HepG2 (cell line): ENCODE measurements around the gene SMG5. TPM values are rescaled to one million over a fixed set of nuclear protein-coding genes. Genes with fewer than 3 reads are reported as not detected.

ENCODE experiments used
- ATAC-seq: fragments of 200-7000 bp; cut with Tn5 transposase; 3 replicates; pipeline ENCODE4 v1.9.1; 2020; ENCODE audit warnings: mild to moderate bottlenecking, moderate library complexity
- BruUV-seq: library from RNA; stranded (reverse); fragments of 400-500 nt; replicated peaks from 2 replicates; lab custom pipeline; 2021; lab: Mats Ljungman, UMichigan
- CTCF ChIA-PET: fragments of 300-600 bp; formaldehyde crosslinking; extraction: SDS; loops from one replicate; lab custom pipeline; 2021; ENCODE audit warnings: low total read pairs, inconsistent platforms, low intra/inter-chr PET ratio; lab: Yijun Ruan, JAX
- POLR2A ChIA-PET: fragments of 350-600 bp; sonication (Branson Sonifier 250); formaldehyde crosslinking; loops from one replicate; lab custom pipeline; 2020; ENCODE audit warnings: antibody characterized with exemption, inconsistent platforms; lab: Yijun Ruan, JAX
- DNase-seq: peaks from one replicate; pipeline ENCODE4 v3.0.0-alpha.2; 2015; ENCODE audit warnings: low spot score
- FAIRE-seq: peaks from 3 replicates; lab custom pipeline; 2011; peaks lifted over from hg19 to GRCh38; lab: Jason Lieb, UNC
- H2AFZ ChIP-seq: one replicate; pipeline ENCODE4 v1.6.1; 2011; ENCODE audit warnings: low read length, inconsistent platforms
- H3K27ac ChIP-seq: fragments of 300-600 bp; 3 replicates; pipeline ENCODE4 v1.8.0; 2011; ENCODE audit warnings: mixed run types, mild to moderate bottlenecking, mixed read lengths, low read length, inconsistent platforms; ENCODE audit not compliant: insufficient read depth; ENCODE audit errors: extremely low read length
- H3K27me3 ChIP-seq, 2 experiments: fragments of 200-600 bp in 1 of 2; 2 replicates in 1 of 2; 3 replicates in 1 of 2; pipeline versions ENCODE4 v1.6.0 to v1.8.0; 2011; ENCODE audit warnings: low read length in 2 of 2, mild to moderate bottlenecking in 2 of 2, moderate library complexity in 2 of 2, inconsistent platforms in 1 of 2; ENCODE audit not compliant: insufficient read depth in 2 of 2, control insufficient read depth in 1 of 2
- H3K36me3 ChIP-seq, 2 experiments: fragments of 200-600 bp in 1 of 2; replicated peaks in 1 of 2; 2 replicates in 1 of 2; 3 replicates in 1 of 2; pipeline versions ENCODE4 v1.5.1 to v1.8.0; 2011; ENCODE audit warnings: low read length in 2 of 2, inconsistent platforms in 1 of 2; ENCODE audit not compliant: insufficient read depth in 2 of 2, control insufficient read depth in 1 of 2
- H3K4me1 ChIP-seq: 2 replicates; pipeline ENCODE4 v1.5.1; 2012; ENCODE audit warnings: low read length, inconsistent platforms; ENCODE audit not compliant: insufficient read depth
- H3K4me2 ChIP-seq: 2 replicates; pipeline ENCODE4 v1.6.0; 2011; ENCODE audit warnings: low read depth, low read length, inconsistent platforms
- H3K4me3 ChIP-seq, 3 experiments: fragments of 200-600 bp in 1 of 3; sonication (generic), shearing (Covaris generic) in 1 of 3; replicated peaks in 1 of 3; 2 replicates each; pipeline ENCODE4 v1.5.1; 2011 to 2016; ENCODE audit warnings: low read length in 3 of 3, inconsistent platforms in 2 of 3, low read depth in 2 of 3, mild to moderate bottlenecking in 2 of 3, control low read depth in 1 of 3, mixed read lengths in 1 of 3; ENCODE audit not compliant: insufficient read depth in 1 of 3
- H3K79me2 ChIP-seq: one replicate; pipeline ENCODE4 v1.6.1; 2011; ENCODE audit warnings: low read length, inconsistent platforms; ENCODE audit not compliant: insufficient read depth
- H3K9ac ChIP-seq: 2 replicates; pipeline ENCODE4 v1.6.0; 2011; ENCODE audit warnings: mild to moderate bottlenecking, low read depth, low read length, inconsistent platforms; ENCODE audit not compliant: insufficient read depth
- H3K9me3 ChIP-seq: 2 replicates; pipeline ENCODE4 v1.5.1; 2012; ENCODE audit warnings: mild to moderate bottlenecking, low read length
- H4K20me1 ChIP-seq: 2 replicates; pipeline ENCODE4 v1.6.0; 2011; ENCODE audit warnings: inconsistent platforms, mild to moderate bottlenecking, low read length, moderate library complexity; ENCODE audit not compliant: insufficient read depth
- E2F2 ChIP-seq: sonication (generic); formaldehyde crosslinking; IDR thresholded peaks from 2 replicates; pipeline ENCODE4 v1.4.0; 2020; ENCODE audit warnings: missing genetic modification reagents, borderline replicate concordance
- HNRNPLL ChIP-seq: fragments of 200-400 bp; formaldehyde crosslinking; IDR thresholded peaks from 2 replicates; pipeline ENCODE4 v1.6.1; 2017; ENCODE audit warnings: mild to moderate bottlenecking, low read depth, low read length; ENCODE audit not compliant: poor library complexity, severe bottlenecking
- MATR3 ChIP-seq: sonication (generic); formaldehyde crosslinking; IDR thresholded peaks from 2 replicates; pipeline ENCODE4 v1.4.0; 2020; ENCODE audit warnings: missing genetic modification reagents
- NFE2L1 ChIP-seq: sonication (generic); formaldehyde crosslinking; IDR thresholded peaks from 2 replicates; pipeline ENCODE4 v1.4.0; 2020; ENCODE audit warnings: missing genetic modification reagents, mild to moderate bottlenecking, borderline replicate concordance
- RFX5 ChIP-seq: IDR thresholded peaks from 2 replicates; pipeline ENCODE4 v1.6.1; 2011; ENCODE audit warnings: low read depth, low read length, improper control_type of control experiment
- RXRA ChIP-seq: sonication (generic); formaldehyde crosslinking; IDR thresholded peaks from 2 replicates; pipeline ENCODE4 v1.5.1; 2020; ENCODE audit warnings: missing genetic modification reagents
- SSRP1 ChIP-seq: IDR thresholded peaks from 2 replicates; pipeline ENCODE4 v1.6.1; 2016; ENCODE audit warnings: control low read depth
- TAF15 ChIP-seq: fragments of 200-400 bp; formaldehyde crosslinking; IDR thresholded peaks from one replicate; pipeline ENCODE4 v1.6.1; 2018; ENCODE audit warnings: mild to moderate bottlenecking, low read depth, low read length; ENCODE audit not compliant: poor library complexity, severe bottlenecking
- TARDBP ChIP-seq: sonication (generic); formaldehyde crosslinking; IDR thresholded peaks from 2 replicates; pipeline ENCODE4 v1.8.0; 2022; ENCODE audit warnings: mild to moderate bottlenecking, missing genetic modification reagents
- TCF7L2 ChIP-seq: IDR thresholded peaks from 2 replicates; pipeline ENCODE4 v1.6.1; 2011; ENCODE audit warnings: mild to moderate bottlenecking, low read depth, low read length, moderate library complexity
- THRA ChIP-seq: sonication (generic); formaldehyde crosslinking; IDR thresholded peaks from 2 replicates; pipeline ENCODE4 v1.4.0; 2020; ENCODE audit warnings: missing genetic modification reagents, borderline replicate concordance
- TOE1 ChIP-seq: sonication (generic); formaldehyde crosslinking; IDR thresholded peaks from 2 replicates; pipeline ENCODE4 v1.4.0; 2020; ENCODE audit warnings: mild to moderate bottlenecking, missing genetic modification reagents
- ZGPAT ChIP-seq: IDR thresholded peaks from 2 replicates; pipeline ENCODE4 v1.6.1; 2016; ENCODE audit warnings: mild to moderate bottlenecking
- ZNF121 ChIP-seq: sonication (generic); formaldehyde crosslinking; IDR thresholded peaks from 2 replicates; pipeline ENCODE4 v1.5.0; 2020; ENCODE audit warnings: mild to moderate bottlenecking, missing genetic modification reagents
- ZNF382 ChIP-seq: sonication (generic); formaldehyde crosslinking; IDR thresholded peaks from 2 replicates; pipeline ENCODE4 v1.5.0; 2020; ENCODE audit warnings: missing genetic modification reagents, mild to moderate bottlenecking, borderline replicate concordance
- ZNF720 ChIP-seq: sonication (generic); formaldehyde crosslinking; IDR thresholded peaks from 2 replicates; pipeline ENCODE4 v1.4.0; 2020; ENCODE audit warnings: missing genetic modification reagents
- ZNF740 ChIP-seq: sonication (generic); formaldehyde crosslinking; IDR thresholded peaks from 2 replicates; pipeline ENCODE4 v1.4.0; 2020; ENCODE audit warnings: missing genetic modification reagents
- WGBS: methylation state at CpG from one replicate; pipeline ENCODE4 v1.1.6; 2017; ENCODE audit warnings: low lambda C conversion rate; 5-methylcytosine and 5-hydroxymethylcytosine counted together
- in situ Hi-C: cut with HindIII; loops from 2 replicates; pipeline ENCODE4 v1.10.0; 2017; ENCODE audit warnings: low pct_unique_long_range_greater_than_20kb; ENCODE audit not compliant: extremely low pct_ligation_motif_present
- intact Hi-C: fragments of 100-400 bp; cut with micrococcal nuclease; formaldehyde crosslinking; loops from one replicate; pipeline ENCODE4 v1.10.0; 2022; ENCODE audit not compliant: unreplicated experiment
- polyA plus RNA-seq, 8 experiments: library from polyadenylated mRNA; depleted of rRNA in 3 of 8; stranded (reverse) in 7 of 8; unstranded in 1 of 8; fragments of >200 nt; fragmentation: Illumina TruSeq in 4 of 8; extraction: Trizol in 4 of 8; gene quantifications; 2 replicates each; pipeline versions ENCODE4 v1.2.1 to v1.2.3, GENCODE V29; 2011 to 2016; ENCODE audit warnings: low read depth in 4 of 8, missing spikeins in 1 of 8, mixed read lengths in 1 of 8; ENCODE audit not compliant: insufficient read depth in 1 of 8
- total RNA-seq, 5 experiments: library from RNA; depleted of rRNA; stranded (reverse); fragments of >200 nt; fragmentation: Illumina TruSeq; extraction: Trizol; gene quantifications; 2 replicates each; pipeline ENCODE4 v1.2.3, GENCODE V29; 2016; ENCODE audit warnings: low read depth in 1 of 5

The SMG5 gene
- total and polyA plus RNA-seq, 2 of the 13 experiments (the other 11 are each of a cell fraction or from before 2014, with no cell fraction given): 50.5 to 84.0 TPM

GRCh38 chr1:156308078-156308477, 25.5 kb upstream of the SMG5 start (continued):
- TF ChIP-seq ZGPAT (no peak), RXRA (CRISPR knock-in tag) (no peak), TCF7L2 (no peak), E2F2 (CRISPR knock-in tag) (no peak), ZNF121 (CRISPR knock-in tag) (no peak), HNRNPLL (no peak)

GRCh38 chr1:156305215-156305614, 22.6 kb upstream of the SMG5 start:
- intact Hi-C loops (no loop called here), in situ Hi-C loops (no loop called here)
- H3K9ac ChIP-seq: no peak overlapping the region
- POLR2A ChIA-PET: interaction anchor here (1.1 kb wide), 1 partner anchor 9 kb away, joined by 3 read pairs; no protein-coding TSS in a partner anchor
- no peak for FAIRE-seq
- no peak for DNase-seq
- CTCF ChIA-PET: no interaction called here
- TF ChIP-seq RFX5 (no peak), TOE1 (CRISPR knock-in tag) (no peak), ZNF382 (CRISPR knock-in tag) (no peak), TAF15 (no peak), THRA (CRISPR knock-in tag) (no peak), MATR3 (CRISPR knock-in tag) (no peak), NFE2L1 (no peak), ZNF740 (CRISPR knock-in tag) (no peak), ZNF720 (CRISPR knock-in tag) (no peak), SSRP1 (no peak), TARDBP (CRISPR knock-in tag) (no peak)
- no peak overlapping the region for H2AFZ ChIP-seq
- BruUV-seq: no TSS peak
- no peak overlapping the region for H3K4me2 ChIP-seq
- no peaks in the 10 kb centered on the region for H3K27me3 ChIP-seq
- H3K9me3 ChIP-seq: no peaks in the 10 kb centered on the region
- 100% methylated on average over 2 of the region's 2 CpGs for WGBS
- peaks cover 10% of the 10 kb centered on the region for H3K4me1 ChIP-seq
- H3K36me3 ChIP-seq: peaks cover 10 to 29% of the 10 kb centered on the region in 2 experiments; a peak in 4 of 5 replicates
- H3K27ac ChIP-seq: no peak overlapping the region
- no peaks in the 10 kb centered on the region for H3K79me2 ChIP-seq
- no peaks in the 10 kb centered on the region for H4K20me1 ChIP-seq
- no peak overlapping the region for H3K4me3 ChIP-seq
- ATAC-seq: no peak
